Smooth muscle cell (in vitro differentiated cells): ENCODE data around the gene ADCY1. TPM values are rescaled to one million over a fixed set of nuclear protein-coding genes. Genes with fewer than 3 reads are reported as not detected.

Source experiments
- DNase-seq: peaks from one replicate; lab custom pipeline; 2025; ENCODE audit not compliant: unreplicated experiment; lab: John Stamatoyannopoulos, UW
- H2AFZ ChIP-seq: fragments of 200-600 bp; sonication (generic); 2 replicates; pipeline ENCODE4 v1.6.0; 2016; ENCODE audit warnings: antibody characterized with exemption, low read depth, mild to moderate bottlenecking
- H3F3A ChIP-seq: fragments of 200-600 bp; sonication (generic); 2 replicates; pipeline ENCODE4 v1.6.0; 2017; ENCODE audit warnings: antibody characterized with exemption, low read depth
- H3K27ac ChIP-seq: fragments of 200-600 bp; sonication (generic); 2 replicates; pipeline ENCODE4 v1.5.1; 2016; ENCODE audit warnings: low read depth, mild to moderate bottlenecking
- H3K27me3 ChIP-seq: fragments of 200-600 bp; sonication (generic); 2 replicates; pipeline ENCODE4 v1.6.1; 2016; ENCODE audit warnings: low read depth, mild to moderate bottlenecking
- H3K36me3 ChIP-seq: fragments of 200-600 bp; sonication (generic); 2 replicates; pipeline ENCODE4 v1.5.1; 2016; ENCODE audit warnings: low read depth
- H3K4me1 ChIP-seq: fragments of 200-600 bp; sonication (generic); 2 replicates; pipeline ENCODE4 v1.5.1; 2016; ENCODE audit warnings: low read depth
- H3K4me2 ChIP-seq: fragments of 200-600 bp; sonication (generic); 2 replicates; pipeline ENCODE4 v1.6.0; 2016; ENCODE audit warnings: mild to moderate bottlenecking
- H3K4me3 ChIP-seq: fragments of 200-600 bp; sonication (generic); 2 replicates; pipeline ENCODE4 v1.5.1; 2016; ENCODE audit warnings: mild to moderate bottlenecking
- H3K79me2 ChIP-seq: fragments of 200-600 bp; sonication (generic); 2 replicates; pipeline ENCODE4 v1.6.0; 2016; ENCODE audit warnings: low read depth, mild to moderate bottlenecking
- H3K9ac ChIP-seq: fragments of 200-600 bp; sonication (generic); 2 replicates; pipeline ENCODE4 v1.6.0; 2016; ENCODE audit warnings: low read depth
- H3K9me3 ChIP-seq: fragments of 200-600 bp; sonication (generic); replicated peaks from 2 replicates; pipeline ENCODE4 v1.5.1; 2016; ENCODE audit warnings: low read depth
- H4K20me1 ChIP-seq: fragments of 200-600 bp; sonication (generic); 2 replicates; pipeline ENCODE4 v1.6.0; 2016; ENCODE audit warnings: low read depth
- WGBS: methylation state at CpG from one replicate; pipeline ENCODE4 v1.1.7; 2016; ENCODE audit warnings: low lambda C conversion rate; 5-methylcytosine and 5-hydroxymethylcytosine counted together
- polyA plus RNA-seq: library from polyadenylated mRNA; unstranded; fragments of >200 nt; fragmentation: Nextera tagmentation; extraction: Ambion mirVana; gene quantifications from 2 replicates; pipeline ENCODE4 v1.2.1, GENCODE V29; 2016
- total RNA-seq: library from RNA; depleted of rRNA; stranded (reverse); fragments of >200 nt; gene quantifications from 2 replicates; pipeline ENCODE4 v1.2.3, GENCODE V29; 2014
- TF ChIP-seq, protein P1 (sequence below): fragments of 200-600 bp; sonication (generic); IDR thresholded peaks from 2 replicates; pipeline ENCODE4 v1.5.1; 2017; ENCODE audit warnings: borderline replicate concordance, mild to moderate bottlenecking, antibody characterized with exemption; ENCODE audit not compliant: insufficient read depth, poor library complexity, severe bottlenecking

Gene ADCY1
- total and polyA plus RNA-seq, 2 experiments from 2014 or later = 0.22 TPM; not detected in 1

DNA sequence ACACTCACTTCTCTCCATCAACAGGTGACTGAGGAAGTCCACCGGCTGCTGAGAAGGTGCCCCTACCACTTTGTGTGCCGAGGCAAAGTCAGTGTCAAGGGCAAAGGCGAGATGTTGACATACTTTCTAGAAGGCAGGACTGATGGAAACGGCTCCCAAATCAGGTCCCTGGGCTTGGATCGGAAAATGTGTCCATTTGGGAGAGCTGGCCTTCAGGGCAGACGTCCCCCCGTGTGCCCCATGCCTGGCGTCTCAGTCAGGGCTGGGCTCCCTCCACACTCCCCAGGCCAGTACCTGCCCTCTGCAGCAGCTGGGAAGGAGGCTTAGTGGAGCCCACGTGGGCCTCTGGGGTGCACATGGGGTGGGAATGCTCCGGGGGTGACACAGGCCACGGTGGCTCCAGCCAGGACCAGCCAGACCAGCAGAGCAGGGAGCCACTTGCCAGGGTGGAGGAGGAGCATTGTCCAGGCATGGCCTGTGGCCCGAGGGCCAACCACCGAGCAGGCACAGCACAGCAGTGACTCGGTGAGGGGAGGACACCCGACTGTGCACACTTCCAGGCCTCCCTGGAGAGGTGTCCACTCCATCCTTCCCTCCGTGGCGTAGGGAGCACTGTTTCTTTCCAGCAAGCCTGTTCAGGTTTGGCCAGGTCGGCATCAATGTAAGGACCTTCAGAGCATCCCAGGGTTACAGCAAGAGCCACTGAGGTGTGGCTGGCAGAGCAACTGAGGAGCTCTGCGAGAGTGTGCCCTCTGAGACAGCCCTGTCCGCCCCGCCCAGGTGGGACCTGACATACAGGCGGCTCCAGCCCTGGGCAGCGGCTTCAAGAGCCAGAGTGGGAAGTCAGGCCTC lies 139.7 kb downstream of the ADCY1 start:
- H3K4me3 ChIP-seq = no peak overlapping the region
- H3K79me2 ChIP-seq = no peaks in the 10 kb centered on the region
- H2AFZ ChIP-seq = no peak overlapping the region
- DNase-seq = no peak
- WGBS = 91% methylated on average over 23 of the region's 23 CpGs
- no peaks in the 10 kb centered on the region for H3F3A ChIP-seq
- no peak overlapping the region for H3K4me2 ChIP-seq
- H3K27ac ChIP-seq = no peak overlapping the region
- no peak overlapping the region for H3K9ac ChIP-seq
- H3K36me3 ChIP-seq = no peaks in the 10 kb centered on the region
- no peaks in the 10 kb centered on the region for H4K20me1 ChIP-seq
- no peaks in the 10 kb centered on the region for H3K4me1 ChIP-seq
- no peaks in the 10 kb centered on the region for H3K9me3 ChIP-seq
- H3K27me3 ChIP-seq = no peaks in the 10 kb centered on the region
- TF ChIP-seq, protein P1, sequence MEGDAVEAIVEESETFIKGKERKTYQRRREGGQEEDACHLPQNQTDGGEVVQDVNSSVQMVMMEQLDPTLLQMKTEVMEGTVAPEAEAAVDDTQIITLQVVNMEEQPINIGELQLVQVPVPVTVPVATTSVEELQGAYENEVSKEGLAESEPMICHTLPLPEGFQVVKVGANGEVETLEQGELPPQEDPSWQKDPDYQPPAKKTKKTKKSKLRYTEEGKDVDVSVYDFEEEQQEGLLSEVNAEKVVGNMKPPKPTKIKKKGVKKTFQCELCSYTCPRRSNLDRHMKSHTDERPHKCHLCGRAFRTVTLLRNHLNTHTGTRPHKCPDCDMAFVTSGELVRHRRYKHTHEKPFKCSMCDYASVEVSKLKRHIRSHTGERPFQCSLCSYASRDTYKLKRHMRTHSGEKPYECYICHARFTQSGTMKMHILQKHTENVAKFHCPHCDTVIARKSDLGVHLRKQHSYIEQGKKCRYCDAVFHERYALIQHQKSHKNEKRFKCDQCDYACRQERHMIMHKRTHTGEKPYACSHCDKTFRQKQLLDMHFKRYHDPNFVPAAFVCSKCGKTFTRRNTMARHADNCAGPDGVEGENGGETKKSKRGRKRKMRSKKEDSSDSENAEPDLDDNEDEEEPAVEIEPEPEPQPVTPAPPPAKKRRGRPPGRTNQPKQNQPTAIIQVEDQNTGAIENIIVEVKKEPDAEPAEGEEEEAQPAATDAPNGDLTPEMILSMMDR = no peak

DNA sequence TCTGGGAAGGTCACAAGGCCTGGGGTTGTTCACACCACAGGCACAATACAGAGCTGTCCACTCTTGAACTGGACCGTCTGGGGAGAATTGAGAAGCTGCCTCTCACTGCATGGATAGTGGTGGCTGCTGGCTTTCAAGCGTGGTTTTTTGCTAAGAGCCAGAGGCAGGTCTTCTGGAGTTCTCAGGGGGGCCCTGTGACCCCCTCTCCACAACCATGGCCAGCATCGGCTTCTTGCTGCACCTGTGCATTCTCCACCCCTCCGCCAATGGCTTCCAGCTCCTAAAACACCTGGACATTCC lies 140.3 kb downstream of the ADCY1 start:
- DNase-seq = no peak
- no peaks in the 10 kb centered on the region for H3K79me2 ChIP-seq
- H3K27me3 ChIP-seq = no peaks in the 10 kb centered on the region
- no peaks in the 10 kb centered on the region for H4K20me1 ChIP-seq
- H3K4me3 ChIP-seq = no peak overlapping the region
- H3K9me3 ChIP-seq = no peaks in the 10 kb centered on the region
- H2AFZ ChIP-seq = no peak overlapping the region
- H3F3A ChIP-seq = no peaks in the 10 kb centered on the region
- WGBS = 96% methylated on average over 3 of the region's 4 CpGs
- H3K27ac ChIP-seq = no peak overlapping the region
- no peak overlapping the region for H3K4me2 ChIP-seq
- no peak overlapping the region for H3K9ac ChIP-seq
- no peaks in the 10 kb centered on the region for H3K36me3 ChIP-seq
- TF ChIP-seq, protein P1 = no peak
- no peaks in the 10 kb centered on the region for H3K4me1 ChIP-seq

DNA sequence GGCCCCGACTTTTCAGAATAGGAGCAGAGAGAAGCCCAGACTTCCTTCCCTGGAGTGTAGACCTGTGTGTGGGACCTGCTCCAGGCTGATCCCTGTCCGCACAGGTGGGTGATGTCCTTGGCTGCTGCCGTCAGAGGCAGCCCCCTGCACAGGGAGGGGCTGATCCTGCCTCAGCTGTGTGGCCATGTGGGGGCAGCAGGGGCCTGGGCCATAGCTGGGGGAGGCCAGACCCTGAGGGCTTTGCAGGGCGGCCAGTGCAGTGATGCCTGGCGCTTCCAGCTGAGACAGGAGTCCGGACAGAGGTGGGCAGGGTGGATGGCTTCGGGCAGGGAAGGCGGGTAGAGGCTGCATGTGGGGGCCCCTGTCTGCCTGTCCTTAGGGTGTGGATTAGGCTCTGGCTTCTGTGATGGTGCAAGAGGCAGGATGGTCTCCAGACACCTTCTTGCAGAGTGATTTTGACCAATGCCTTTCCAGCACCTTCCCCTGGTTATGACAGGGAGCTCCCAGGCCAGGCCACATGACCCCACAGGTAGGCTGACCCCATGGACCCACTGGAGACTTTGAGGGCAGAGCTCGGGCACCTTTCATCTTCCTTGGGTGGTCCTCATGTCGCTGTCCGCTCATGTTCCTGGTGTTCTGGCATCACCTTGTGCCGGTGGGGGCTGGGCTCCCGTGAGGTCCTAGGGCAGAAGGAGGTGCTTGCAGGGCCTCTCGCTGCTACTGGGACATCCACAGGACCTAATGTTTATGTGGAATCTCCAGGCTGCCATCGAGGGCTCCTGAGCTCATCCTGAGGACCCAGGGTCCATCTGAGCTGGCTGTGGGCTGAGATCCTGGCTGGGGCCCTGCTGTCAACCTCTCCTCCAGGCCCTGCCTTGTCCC lies 141.5 kb downstream of the ADCY1 start:
- no peak for DNase-seq
- H3K36me3 ChIP-seq = no peaks in the 10 kb centered on the region
- no peak overlapping the region for H3K4me2 ChIP-seq
- H3F3A ChIP-seq = no peaks in the 10 kb centered on the region
- H2AFZ ChIP-seq = no peak overlapping the region
- TF ChIP-seq, protein P1 = no peak
- H3K9me3 ChIP-seq = no peaks in the 10 kb centered on the region
- H3K4me1 ChIP-seq = no peaks in the 10 kb centered on the region
- H3K27me3 ChIP-seq = no peaks in the 10 kb centered on the region
- H4K20me1 ChIP-seq = no peaks in the 10 kb centered on the region
- no peak overlapping the region for H3K27ac ChIP-seq
- H3K79me2 ChIP-seq = no peaks in the 10 kb centered on the region
- no peak overlapping the region for H3K9ac ChIP-seq
- WGBS = 90% methylated on average over 15 of the region's 15 CpGs
- H3K4me3 ChIP-seq = no peak overlapping the region
